Activated CD8-positive, alpha-beta memory T cell treated with anti-CD3 and anti-CD28 coated beads, Interleukin-2, amount 10 ng/mL, durations not matched to agents 7 days and 5 days (primary cell): ENCODE results near the gene ITPRID2. TPM values are rescaled to one million over a fixed set of nuclear protein-coding genes. Genes with fewer than 3 reads are reported as not detected.
A peak's percentile ranks its signal among the peaks of the same experiment; 100 is the strongest.

Source experiments
- ATAC-seq: fragments of 150-1000 bp; cut with Tn5 transposase; one replicate; pipeline ENCODE4 v1.10.0; 2021; ENCODE audit warnings: moderate library complexity
- CTCF ChIA-PET: fragments of 350-600 bp; sonication (Branson Sonifier 250); formaldehyde crosslinking; loops from one replicate; lab custom pipeline; 2021; ENCODE audit warnings: antibody characterized with exemption; lab: Charles Lee
- DNase-seq: peaks from one replicate; pipeline ENCODE4 v3.0.0-alpha.2; 2020
- H3K27ac Mint-ChIP-seq: one replicate; pipeline ENCODE4 v1.8.0; 2021; ENCODE audit warnings: mild to moderate bottlenecking, mixed read lengths
- H3K27me3 Mint-ChIP-seq: one replicate; pipeline ENCODE4 v1.8.0; 2021; ENCODE audit warnings: mixed read lengths
- H3K36me3 Mint-ChIP-seq: one replicate; pipeline ENCODE4 v1.8.0; 2021; ENCODE audit warnings: mild to moderate bottlenecking, mixed read lengths
- H3K4me1 Mint-ChIP-seq: one replicate; pipeline ENCODE4 v1.8.0; 2021; ENCODE audit warnings: mixed read lengths
- H3K4me3 Mint-ChIP-seq: one replicate; pipeline ENCODE4 v1.8.0; 2021; ENCODE audit warnings: mild to moderate bottlenecking, moderate library complexity, mixed read lengths
- H3K9me3 Mint-ChIP-seq: one replicate; pipeline ENCODE4 v1.8.0; 2022; ENCODE audit warnings: low read depth, mixed read lengths
- total RNA-seq, 2 experiments: library from RNA; stranded (reverse); gene quantifications; one replicate each; pipeline ENCODE4 v1.2.3, GENCODE V29; 2021

The ITPRID2 gene
- total RNA-seq, result 10 to 100 TPM; 51.9 to 68.6 TPM

- Mint-ChIP-seq H3K36me3 (peaks cover 17% of the 10 kb centered on the region), H3K4me3 (peak within 1 kb of the TSS; percentile 86), H3K4me1 (peaks cover 30% of the 10 kb centered on the region), H3K9me3 (no peaks in the 10 kb centered on the region), H3K27me3 (peaks cover 30% of the 10 kb centered on the region), H3K27ac (peak within 1 kb of the TSS; percentile 85)
- ATAC-seq (peak; percentile 93), DNase-seq (peak; percentile 79)
- CTCF ChIA-PET, result interaction anchor here (0.7 kb wide), 1 partner anchor 12 kb away, joined by 3 read pairs; no protein-coding TSS in a partner anchor
These were observed at the start of gene ITPRID2 for GRCh38 chr2:181891258-181891965. Gene ITPRID2, plus strand, starts transcription at chr2:181891730. Its CDS starts 337 bp downstream, at chr2:181892067.

- no peaks in the 10 kb centered on the region for H3K36me3 Mint-ChIP-seq
- no peak for ATAC-seq
- H3K9me3 Mint-ChIP-seq, result no peaks in the 10 kb centered on the region
- H3K4me1 Mint-ChIP-seq, result no peaks in the 10 kb centered on the region
- H3K27me3 Mint-ChIP-seq, result peaks cover 37% of the 10 kb centered on the region
- no peak for DNase-seq
- H3K4me3 Mint-ChIP-seq, result no peak overlapping the region
- CTCF ChIA-PET, result no interaction called here
- no peak overlapping the region for H3K27ac Mint-ChIP-seq
These were observed 46.8 kb upstream of the ITPRID2 start for GRCh38 chr2:181844551-181845290.

GRCh38 chr2:181846399-181847197 lies 44.9 kb upstream of the ITPRID2 start:
- ATAC-seq (no peak), DNase-seq (no peak)
- no peak overlapping the region for H3K27ac Mint-ChIP-seq
- CTCF ChIA-PET, result interaction anchor here (1.0 kb wide), 1 partner anchor 113 kb away, joined by 3 read pairs; no protein-coding TSS in a partner anchor
- H3K4me1 Mint-ChIP-seq, result no peaks in the 10 kb centered on the region
- H3K36me3 Mint-ChIP-seq, result no peaks in the 10 kb centered on the region
- H3K4me3 Mint-ChIP-seq, result no peak overlapping the region
- H3K27me3 Mint-ChIP-seq, result peaks cover 27% of the 10 kb centered on the region
- no peaks in the 10 kb centered on the region for H3K9me3 Mint-ChIP-seq

- peaks cover 21% of the 10 kb centered on the region for H3K27me3 Mint-ChIP-seq
- H3K4me1 Mint-ChIP-seq, result no peaks in the 10 kb centered on the region
- ATAC-seq (no peak), DNase-seq (no peak)
- no peaks in the 10 kb centered on the region for H3K36me3 Mint-ChIP-seq
- no peaks in the 10 kb centered on the region for H3K9me3 Mint-ChIP-seq
- H3K27ac Mint-ChIP-seq, result no peak overlapping the region
- H3K4me3 Mint-ChIP-seq, result no peak overlapping the region
- CTCF ChIA-PET, result no interaction called here
These were observed 44.4 kb upstream of the ITPRID2 start for GRCh38 chr2:181847198-181847556.

DNA sequence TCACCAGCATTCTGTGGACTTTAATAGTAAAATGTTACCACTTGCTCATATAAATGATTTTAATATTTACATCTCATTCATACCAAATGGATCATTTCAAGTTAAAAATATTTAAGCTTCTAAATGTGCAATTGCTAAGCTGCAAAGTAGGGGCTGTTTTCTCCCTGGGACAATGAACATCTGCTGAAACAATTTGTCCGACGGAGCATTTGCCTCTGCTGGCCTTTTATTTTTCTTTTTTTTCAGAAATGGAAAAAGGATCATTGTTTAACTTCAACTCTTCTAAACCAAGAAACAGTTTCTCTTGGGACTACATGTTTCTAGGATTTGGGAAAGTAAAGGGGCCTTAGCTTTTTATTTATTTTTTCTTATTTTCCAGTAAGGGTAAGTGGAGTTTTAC lies 43.8 kb upstream of the ITPRID2 start:
- Mint-ChIP-seq H3K27ac (no peak overlapping the region), H3K36me3 (no peaks in the 10 kb centered on the region), H3K4me1 (no peaks in the 10 kb centered on the region), H3K27me3 (peaks cover 17% of the 10 kb centered on the region), H3K9me3 (no peaks in the 10 kb centered on the region), H3K4me3 (no peak overlapping the region)
- ATAC-seq (no peak), DNase-seq (no peak)
- CTCF ChIA-PET, result no interaction called here

- no peak for ATAC-seq
These were observed 43.2 kb upstream of the ITPRID2 start for GRCh38 chr2:181848261-181848886.

GRCh38 chr2:181849601-181850000 lies 41.9 kb upstream of the ITPRID2 start:
- Mint-ChIP-seq H3K4me3 (no peak overlapping the region), H3K27ac (no peak overlapping the region), H3K9me3 (no peaks in the 10 kb centered on the region), H3K27me3 (peaks cover 5% of the 10 kb centered on the region), H3K4me1 (no peaks in the 10 kb centered on the region), H3K36me3 (no peaks in the 10 kb centered on the region)
- DNase-seq (no peak), ATAC-seq (no peak)
- CTCF ChIA-PET, result no interaction called here

More at GRCh38 chr2:181848261-181848886, 43.2 kb upstream of the ITPRID2 start:
- no peak for DNase-seq
- CTCF ChIA-PET, result no interaction called here
- H3K27me3 Mint-ChIP-seq, result peaks cover 12% of the 10 kb centered on the region
- no peak overlapping the region for H3K27ac Mint-ChIP-seq
- no peak overlapping the region for H3K4me3 Mint-ChIP-seq
- H3K4me1 Mint-ChIP-seq, result no peaks in the 10 kb centered on the region
- H3K9me3 Mint-ChIP-seq, result no peaks in the 10 kb centered on the region
- no peaks in the 10 kb centered on the region for H3K36me3 Mint-ChIP-seq

- no peaks in the 10 kb centered on the region for H3K4me1 Mint-ChIP-seq
- ATAC-seq, result no peak
- CTCF ChIA-PET, result no interaction called here
- H3K27ac Mint-ChIP-seq, result no peak overlapping the region
- no peak for DNase-seq
- H3K4me3 Mint-ChIP-seq, result no peak overlapping the region
- no peaks in the 10 kb centered on the region for H3K9me3 Mint-ChIP-seq
- H3K27me3 Mint-ChIP-seq, result peaks cover 4% of the 10 kb centered on the region
- no peaks in the 10 kb centered on the region for H3K36me3 Mint-ChIP-seq
These were observed 40.5 kb upstream of the ITPRID2 start for GRCh38 chr2:181850936-181851560.

DNA sequence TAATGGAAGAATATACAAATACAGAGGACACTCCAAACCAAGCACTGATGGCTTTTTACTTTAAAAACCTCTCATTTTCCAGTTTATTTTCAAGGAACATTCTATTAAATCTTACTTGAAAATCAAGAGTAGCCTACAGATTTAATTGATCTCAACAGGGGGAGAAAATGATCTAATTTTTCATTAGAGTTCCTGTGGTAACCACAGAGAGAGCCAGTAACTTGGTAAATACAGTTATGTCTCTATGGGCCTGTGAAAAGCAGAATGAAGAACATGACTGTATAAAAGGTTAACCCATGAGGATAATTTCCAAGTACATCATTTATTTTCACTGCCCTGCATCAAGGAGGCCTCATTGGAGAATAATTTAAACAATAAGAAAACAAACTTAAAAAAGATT lies 39.8 kb upstream of the ITPRID2 start:
- DNase-seq (no peak), ATAC-seq (no peak)
- H3K4me3 Mint-ChIP-seq, result no peak overlapping the region
- H3K9me3 Mint-ChIP-seq, result no peaks in the 10 kb centered on the region
- no peaks in the 10 kb centered on the region for H3K4me1 Mint-ChIP-seq
- H3K36me3 Mint-ChIP-seq, result no peaks in the 10 kb centered on the region
- no peak overlapping the region for H3K27ac Mint-ChIP-seq
- CTCF ChIA-PET, result interaction anchor here (0.6 kb wide), 1 partner anchor 1009 kb away, joined by 3 read pairs; no protein-coding TSS in a partner anchor
- H3K27me3 Mint-ChIP-seq, result peaks cover 4% of the 10 kb centered on the region

DNA sequence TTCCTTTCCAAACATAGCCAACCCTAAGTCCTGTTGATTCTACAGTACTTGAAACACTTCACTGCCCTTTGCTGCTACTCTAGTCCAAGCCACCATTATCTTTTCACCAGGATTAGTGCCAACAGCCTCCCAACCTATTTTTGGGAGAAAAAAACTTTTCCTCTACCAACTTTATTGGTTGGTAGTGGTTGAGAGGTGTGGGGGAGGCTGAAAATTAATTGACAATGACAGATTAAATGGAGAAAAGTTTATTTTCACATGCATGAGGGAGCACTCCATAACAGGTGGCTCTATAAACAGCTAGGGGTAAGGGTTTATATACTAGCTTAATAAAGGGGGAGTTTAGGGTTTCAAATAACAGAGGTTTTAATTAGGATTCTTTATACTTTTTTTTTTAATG lies 37.8 kb upstream of the ITPRID2 start:
- H3K27ac Mint-ChIP-seq, result no peak overlapping the region
- CTCF ChIA-PET, result interaction anchor here (0.5 to 1.2 kb wide), 2 partner anchors 61 to 101 kb away, joined by 3 read pairs; no protein-coding TSS in a partner anchor
- ATAC-seq, result no peak

GRCh38 chr2:181857483-181857882 lies 34.0 kb upstream of the ITPRID2 start:
- Mint-ChIP-seq H3K9me3 (no peaks in the 10 kb centered on the region), H3K36me3 (no peaks in the 10 kb centered on the region), H3K4me3 (no peak overlapping the region), H3K4me1 (no peaks in the 10 kb centered on the region), H3K27ac (no peak overlapping the region), H3K27me3 (no peaks in the 10 kb centered on the region)
- CTCF ChIA-PET, result no interaction called here
- DNase-seq, result no peak
- no peak for ATAC-seq

More for the DNA sequence above, 37.8 kb upstream of the ITPRID2 start:
- DNase-seq, result no peak
- Mint-ChIP-seq H3K4me1 (no peaks in the 10 kb centered on the region), H3K27me3 (peaks cover 4% of the 10 kb centered on the region), H3K9me3 (no peaks in the 10 kb centered on the region), H3K36me3 (no peaks in the 10 kb centered on the region), H3K4me3 (no peak overlapping the region)

- Mint-ChIP-seq H3K27ac (no peak overlapping the region), H3K4me3 (no peak overlapping the region), H3K4me1 (no peaks in the 10 kb centered on the region), H3K36me3 (no peaks in the 10 kb centered on the region), H3K27me3 (peaks cover 3% of the 10 kb centered on the region), H3K9me3 (no peaks in the 10 kb centered on the region)
- no peak for ATAC-seq
- no peak for DNase-seq
- CTCF ChIA-PET, result no interaction called here
These were observed 32.9 kb upstream of the ITPRID2 start for GRCh38 chr2:181858600-181858999.
